ENCODE results near the gene BIRC2.
"Not testable (repeated sequence)": the region's sequence is repeated elsewhere in the genome, so short reads cannot be mapped to it uniquely, and the experiment has no call there.

BIRC2 gene

GRCh38 chr11:102323542-102324251, 23.3 kb upstream of the BIRC2 start:
- peak; percentile 62 for DNase-seq (ENCODE audit: low spot score)

- no peak for DNase-seq (ENCODE audit: low spot score)
Measured at GRCh38 chr11:102325088-102325487, 21.9 kb upstream of the BIRC2 start.

GRCh38 chr11:102328748-102329147, 18.3 kb upstream of the BIRC2 start:
- DNase-seq (ENCODE audit: low spot score): no peak

- no peak for DNase-seq (ENCODE audit: low spot score)
Measured at GRCh38 chr11:102330231-102330630, 16.8 kb upstream of the BIRC2 start.

- DNase-seq (ENCODE audit: low spot score): no peak
Measured at GRCh38 chr11:102331341-102331740, 15.7 kb upstream of the BIRC2 start.

- peak; percentile 46 for DNase-seq (ENCODE audit: low spot score)
Measured at GRCh38 chr11:102332611-102332994, 14.4 kb upstream of the BIRC2 start.

GRCh38 chr11:102338479-102339010, 8.5 kb upstream of the BIRC2 start:
- DNase-seq (ENCODE audit: low spot score): no peak

GRCh38 chr11:102341311-102341710, 5.7 kb upstream of the BIRC2 start:
- DNase-seq (ENCODE audit: low spot score): peak; percentile 14

- DNase-seq (ENCODE audit: low spot score): peak; percentile 87
Measured at GRCh38 chr11:102341844-102342318, 5.1 kb upstream of the BIRC2 start.

- DNase-seq (ENCODE audit: low spot score): peak; percentile 20
Measured at GRCh38 chr11:102343809-102344208, 3.2 kb upstream of the BIRC2 start.

- DNase-seq (ENCODE audit: low spot score): peak; percentile 96
Measured at GRCh38 chr11:102345904-102346303, 1.1 kb upstream of the BIRC2 start.

- no peak for DNase-seq (ENCODE audit: low spot score)
Measured at GRCh38 chr11:102346456-102346747, 612 bp upstream of the BIRC2 start.

- peak; percentile 56 for DNase-seq (ENCODE audit: low spot score)
Measured at GRCh38 chr11:102347462-102348370, 702 bp downstream of the BIRC2 start.

- DNase-seq (ENCODE audit: low spot score): no peak
Measured at GRCh38 chr11:102357116-102357515, 10.1 kb downstream of the BIRC2 start.

GRCh38 chr11:102359372-102359771, 12.4 kb downstream of the BIRC2 start:
- no peak for DNase-seq (ENCODE audit: low spot score)

- DNase-seq (ENCODE audit: low spot score): no peak
Measured at GRCh38 chr11:102360681-102361080, 13.7 kb downstream of the BIRC2 start.

GRCh38 chr11:102361086-102362031, 14.3 kb downstream of the BIRC2 start:
- DNase-seq (ENCODE audit: low spot score): no peak

- DNase-seq (ENCODE audit: low spot score): no peak
Measured at GRCh38 chr11:102364991-102365390, 18.0 kb downstream of the BIRC2 start.

- peak; percentile 17 for DNase-seq (ENCODE audit: low spot score)
Measured at GRCh38 chr11:102367364-102367763, 20.4 kb downstream of the BIRC2 start.

GRCh38 chr11:102368472-102368871, 21.5 kb downstream of the BIRC2 start:
- DNase-seq (ENCODE audit: low spot score): no peak

- DNase-seq (ENCODE audit: low spot score): not testable (repeated sequence)
Measured at GRCh38 chr11:102374633-102375424, 27.8 kb downstream of the BIRC2 start.
